ENCODE measurements around the gene PYGB. TPM values are rescaled to one million over a fixed set of nuclear protein-coding genes. Genes with fewer than 3 reads are reported as not detected.

The PYGB gene
- total and polyA plus RNA-seq, 4 donors: 37.9 to 143 (median 94.0) TPM

- H3K4me3 ChIP-seq (ENCODE audit: low read length in 2 of 2): no peak overlapping the region
- H3K9me3 ChIP-seq (ENCODE audit: control insufficient read depth, low read length): no peaks in the 10 kb centered on the region
- H3K36me3 ChIP-seq (ENCODE audit: control insufficient read depth in 1 of 2, insufficient read depth in 2 of 2, low read length in 1 of 2): peaks cover 0 to 31% of the 10 kb centered on the region in 2 donors
- no peaks in the 10 kb centered on the region for H3K4me1 ChIP-seq (ENCODE audit: control insufficient read depth in 1 of 2, insufficient read depth in 2 of 2, low read length in 2 of 2)
- intact Hi-C loops (cut with DNase I): no loop called here
- no peak overlapping the region for H3K27ac ChIP-seq (ENCODE audit: low read depth in 1 of 2, low read length in 2 of 2)
- no peaks in the 10 kb centered on the region for H3K27me3 ChIP-seq (ENCODE audit: control insufficient read depth in 1 of 2, insufficient read depth in 2 of 2, low read length in 1 of 2)
- DNase-seq: peak; percentile 29 to 73
- 88 to 92% methylated on average over 24 of the region's 24 CpGs for WGBS, 2 donors
- ATAC-seq (ENCODE audit: low FRiP score): no peak
These were observed 35.5 kb downstream of the PYGB start for GRCh38 chr20:25283221-25283951.

- DNase-seq (peak; percentile 35 to 72), ATAC-seq (ENCODE audit: low FRiP score) (no peak)
- Histone ChIP-seq H3K4me1 (ENCODE audit: control insufficient read depth in 1 of 2, insufficient read depth in 2 of 2, low read length in 2 of 2) (no peaks in the 10 kb centered on the region), H3K27ac (ENCODE audit: low read depth in 1 of 2, low read length in 2 of 2) (no peak overlapping the region), H3K27me3 (ENCODE audit: control insufficient read depth in 1 of 2, insufficient read depth in 2 of 2, low read length in 1 of 2) (no peaks in the 10 kb centered on the region), H3K9me3 (ENCODE audit: control insufficient read depth, low read length) (no peaks in the 10 kb centered on the region), H3K36me3 (ENCODE audit: control insufficient read depth in 1 of 2, insufficient read depth in 2 of 2, low read length in 1 of 2) (peaks cover 0 to 31% of the 10 kb centered on the region in 2 donors), H3K4me3 (ENCODE audit: low read length in 2 of 2) (no peak overlapping the region)
- intact Hi-C loops (cut with DNase I): loop anchor here in 1 of 2 donors (2.0 kb wide), 1 partner anchor 25 kb away; no protein-coding TSS in a partner anchor
- 88 to 91% methylated on average over 17 of the region's 17 CpGs for WGBS, 2 donors
These were observed 36.3 kb downstream of the PYGB start for GRCh38 chr20:25284131-25284601.

- Histone ChIP-seq H3K27me3 (ENCODE audit: control insufficient read depth in 1 of 2, insufficient read depth in 2 of 2, low read length in 1 of 2) (no peaks in the 10 kb centered on the region), H3K36me3 (ENCODE audit: control insufficient read depth in 1 of 2, insufficient read depth in 2 of 2, low read length in 1 of 2) (peaks cover 0 to 29% of the 10 kb centered on the region in 2 donors), H3K27ac (ENCODE audit: low read depth in 1 of 2, low read length in 2 of 2) (no peak overlapping the region), H3K9me3 (ENCODE audit: control insufficient read depth, low read length) (no peaks in the 10 kb centered on the region), H3K4me3 (ENCODE audit: low read length in 2 of 2) (no peak overlapping the region), H3K4me1 (ENCODE audit: control insufficient read depth in 1 of 2, insufficient read depth in 2 of 2, low read length in 2 of 2) (no peaks in the 10 kb centered on the region)
- DNase-seq (peak; percentile 43 to 58), ATAC-seq (ENCODE audit: low FRiP score) (no peak)
- WGBS, 2 donors: 80 to 82% methylated on average over 26 of the region's 26 CpGs
- intact Hi-C loops (cut with DNase I): loop anchor here in 1 of 2 donors (2.0 kb wide), 1 partner anchor 24 kb away; no protein-coding TSS in a partner anchor
These were observed 37.3 kb downstream of the PYGB start for GRCh38 chr20:25285091-25285647.

- no peak for ATAC-seq (ENCODE audit: low FRiP score)
- intact Hi-C loops (cut with DNase I): loop anchor here in 1 of 2 donors (2.0 kb wide), 1 partner anchor 23 kb away; no protein-coding TSS in a partner anchor
- peak; percentile 42 to 65 for DNase-seq
- 85% methylated on average over 24 of the region's 24 CpGs for WGBS, 2 donors
- no peaks in the 10 kb centered on the region for H3K4me1 ChIP-seq (ENCODE audit: control insufficient read depth in 1 of 2, insufficient read depth in 2 of 2, low read length in 2 of 2)
- no peaks in the 10 kb centered on the region for H3K9me3 ChIP-seq (ENCODE audit: control insufficient read depth, low read length)
- H3K27ac ChIP-seq (ENCODE audit: low read depth in 1 of 2, low read length in 2 of 2): no peak overlapping the region
- H3K36me3 ChIP-seq (ENCODE audit: control insufficient read depth in 1 of 2, insufficient read depth in 2 of 2, low read length in 1 of 2): peaks cover 0 to 21% of the 10 kb centered on the region in 2 donors
- H3K27me3 ChIP-seq (ENCODE audit: control insufficient read depth in 1 of 2, insufficient read depth in 2 of 2, low read length in 1 of 2): no peaks in the 10 kb centered on the region
- H3K4me3 ChIP-seq (ENCODE audit: low read length in 2 of 2): no peak overlapping the region
These were observed 38.2 kb downstream of the PYGB start for GRCh38 chr20:25285856-25286798.

GRCh38 chr20:25286917-25287316, 39.0 kb downstream of the PYGB start:
- Histone ChIP-seq H3K4me1 (ENCODE audit: control insufficient read depth in 1 of 2, insufficient read depth in 2 of 2, low read length in 2 of 2) (no peaks in the 10 kb centered on the region), H3K27me3 (ENCODE audit: control insufficient read depth in 1 of 2, insufficient read depth in 2 of 2, low read length in 1 of 2) (no peaks in the 10 kb centered on the region), H3K4me3 (ENCODE audit: low read length in 2 of 2) (no peak overlapping the region), H3K9me3 (ENCODE audit: control insufficient read depth, low read length) (no peaks in the 10 kb centered on the region), H3K36me3 (ENCODE audit: control insufficient read depth in 1 of 2, insufficient read depth in 2 of 2, low read length in 1 of 2) (peaks cover 0 to 26% of the 10 kb centered on the region in 2 donors), H3K27ac (ENCODE audit: low read depth in 1 of 2, low read length in 2 of 2) (no peak overlapping the region)
- WGBS, 2 donors: 91 to 94% methylated on average over 12 of the region's 12 CpGs
- intact Hi-C loops (cut with DNase I): no loop called here
- ATAC-seq (ENCODE audit: low FRiP score) (no peak), DNase-seq (peak; percentile 20 to 22)

GRCh38 chr20:25287631-25288290, 39.9 kb downstream of the PYGB start:
- ATAC-seq (ENCODE audit: low FRiP score) (no peak), DNase-seq (peak; percentile 5 to 59)
- Histone ChIP-seq H3K27me3 (ENCODE audit: control insufficient read depth in 1 of 2, insufficient read depth in 2 of 2, low read length in 1 of 2) (no peaks in the 10 kb centered on the region), H3K36me3 (ENCODE audit: control insufficient read depth in 1 of 2, insufficient read depth in 2 of 2, low read length in 1 of 2) (peaks cover 0 to 26% of the 10 kb centered on the region in 2 donors), H3K9me3 (ENCODE audit: control insufficient read depth, low read length) (no peaks in the 10 kb centered on the region), H3K4me3 (ENCODE audit: low read length in 2 of 2) (no peak overlapping the region), H3K27ac (ENCODE audit: low read depth in 1 of 2, low read length in 2 of 2) (no peak overlapping the region), H3K4me1 (ENCODE audit: control insufficient read depth in 1 of 2, insufficient read depth in 2 of 2, low read length in 2 of 2) (no peaks in the 10 kb centered on the region)
- 91 to 93% methylated on average over 16 of the region's 16 CpGs for whole genome bisulfite sequencing, 2 donors
- intact Hi-C loops (cut with DNase I): no loop called here

- Histone ChIP-seq H3K27ac (ENCODE audit: low read depth in 1 of 2, low read length in 2 of 2) (no peak overlapping the region), H3K4me3 (ENCODE audit: low read length in 2 of 2) (no peak overlapping the region), H3K36me3 (ENCODE audit: control insufficient read depth in 1 of 2, insufficient read depth in 2 of 2, low read length in 1 of 2) (peaks cover 0 to 23% of the 10 kb centered on the region in 2 donors), H3K27me3 (ENCODE audit: control insufficient read depth in 1 of 2, insufficient read depth in 2 of 2, low read length in 1 of 2) (no peaks in the 10 kb centered on the region), H3K4me1 (ENCODE audit: control insufficient read depth in 1 of 2, insufficient read depth in 2 of 2, low read length in 2 of 2) (no peaks in the 10 kb centered on the region), H3K9me3 (ENCODE audit: control insufficient read depth, low read length) (no peaks in the 10 kb centered on the region)
- intact Hi-C loops (cut with DNase I): no loop called here
- 84 to 88% methylated on average over 22 of the region's 22 CpGs for WGBS, 2 donors
- ATAC-seq (ENCODE audit: low FRiP score) (no peak), DNase-seq (peak; percentile 38 to 53)
These were observed 40.7 kb downstream of the PYGB start for GRCh38 chr20:25288291-25289181.
